Left renal pelvis (tissue), 4 donors: ENCODE data around the gene KNSTRN. TPM values are rescaled to one million over a fixed set of nuclear protein-coding genes. Genes with fewer than 3 reads are reported as not detected.

Source experiments
- DNase-seq, 4 donors: peaks; one replicate each; pipeline ENCODE4 v3.0.0-alpha.2; 2013; ENCODE audit warnings: low read depth in 4 of 4, low spot score in 3 of 4
- polyA plus RNA-seq, 4 donors: library from polyadenylated mRNA; unstranded; fragments of 120-200 nt; gene quantifications; one replicate each; pipeline ENCODE4 v1.2.1, GENCODE V29; 2013; ENCODE audit not compliant: insufficient read length in 4 of 4

Gene KNSTRN
- polyA plus RNA-seq, 4 donors = 24.1 to 38.5 (median 32.8) TPM

- no peak for DNase-seq
These were observed 37.2 kb upstream of the KNSTRN start for GRCh38 chr15:40345225-40345866.

- DNase-seq = no peak
These were observed 36.5 kb upstream of the KNSTRN start for GRCh38 chr15:40345867-40346578.

- no peak for DNase-seq
These were observed 35.7 kb upstream of the KNSTRN start for GRCh38 chr15:40346579-40347558.

GRCh38 chr15:40347559-40348473, 34.7 kb upstream of the KNSTRN start:
- no peak for DNase-seq

- no peak for DNase-seq
These were observed 34.0 kb upstream of the KNSTRN start for GRCh38 chr15:40348474-40348870.

- no peak for DNase-seq
These were observed 33.4 kb upstream of the KNSTRN start for GRCh38 chr15:40349163-40349562.

- DNase-seq = no peak
These were observed 30.1 kb upstream of the KNSTRN start for GRCh38 chr15:40352281-40352901.

- DNase-seq = no peak
These were observed 28.8 kb upstream of the KNSTRN start for GRCh38 chr15:40353697-40354096.

- no peak for DNase-seq
These were observed 27.9 kb upstream of the KNSTRN start for GRCh38 chr15:40354408-40355171.

GRCh38 chr15:40355976-40356585, 26.4 kb upstream of the KNSTRN start:
- DNase-seq = no peak

- no peak for DNase-seq
These were observed 25.3 kb upstream of the KNSTRN start for GRCh38 chr15:40357246-40357645.

- DNase-seq = no peak
These were observed 24.6 kb upstream of the KNSTRN start, which contains the start of gene DISP2 for GRCh38 chr15:40357723-40358470. Gene DISP2, plus strand, starts transcription at chr15:40358219. Its CDS starts 103 bp downstream, at chr15:40358322.

- DNase-seq = no peak
These were observed 23.8 kb upstream of the KNSTRN start for GRCh38 chr15:40358471-40359353.

- no peak for DNase-seq
These were observed 22.5 kb upstream of the KNSTRN start for GRCh38 chr15:40360015-40360414.

GRCh38 chr15:40361640-40362039, 20.9 kb upstream of the KNSTRN start:
- no peak for DNase-seq

- DNase-seq = no peak
These were observed 18.9 kb upstream of the KNSTRN start for GRCh38 chr15:40363611-40364010.

- DNase-seq = no peak
These were observed 18.3 kb upstream of the KNSTRN start for GRCh38 chr15:40364251-40364650.
